Glomerular endothelial cell (primary cell): ENCODE data around the gene HECTD1. TPM values are rescaled to one million over a fixed set of nuclear protein-coding genes. Genes with fewer than 3 reads are reported as not detected.
"Not testable (repeated sequence)": the region's sequence is repeated elsewhere in the genome, so short reads cannot be mapped to it uniquely, and the experiment has no call there.

Experiments used
- DNase-seq: peaks from one replicate; pipeline ENCODE4 v3.0.0-alpha.2; 2011; ENCODE audit warnings: low read depth, low spot score; ENCODE audit errors: extremely low read depth
- total RNA-seq: library from RNA; depleted of rRNA; stranded (reverse); fragments of >200 nt; gene quantifications from 2 replicates; pipeline ENCODE4 v1.2.3, GENCODE V29; 2015

HECTD1 gene
- total RNA-seq, 1 donor from 2014 or later = 122 TPM

- no peak for DNase-seq
Observed at GRCh38 chr14:31229009-31229408, 21.4 kb upstream of the HECTD1 start.

- DNase-seq = no peak
Observed at GRCh38 chr14:31228533-31228932, 20.9 kb upstream of the HECTD1 start.

GRCh38 chr14:31224808-31225207 is 17.2 kb upstream of the HECTD1 start:
- DNase-seq = no peak

GRCh38 chr14:31223331-31223730 is 15.7 kb upstream of the HECTD1 start:
- DNase-seq = no peak

GRCh38 chr14:31222834-31223233 is 15.2 kb upstream of the HECTD1 start:
- no peak for DNase-seq

- DNase-seq = no peak
Observed at GRCh38 chr14:31221266-31221665, 13.7 kb upstream of the HECTD1 start.

- no peak for DNase-seq
Observed at GRCh38 chr14:31219169-31219568, 11.6 kb upstream of the HECTD1 start.

GRCh38 chr14:31216359-31216758 is 8.8 kb upstream of the HECTD1 start:
- DNase-seq = no peak

GRCh38 chr14:31212893-31213292 is 5.3 kb upstream of the HECTD1 start:
- DNase-seq = no peak

- no peak for DNase-seq
Observed at GRCh38 chr14:31209605-31210004, 2.0 kb upstream of the HECTD1 start.

- no peak for DNase-seq
Observed at GRCh38 chr14:31208546-31209424, 1.2 kb upstream of the HECTD1 start.

- no peak for DNase-seq
Observed at GRCh38 chr14:31207287-31207754, 272 bp downstream of the HECTD1 start.

GRCh38 chr14:31206536-31207286 is 882 bp downstream of the HECTD1 start:
- DNase-seq = no peak

- no peak for DNase-seq
Observed at GRCh38 chr14:31205681-31206535, 1.7 kb downstream of the HECTD1 start.

- DNase-seq = no peak
Observed at GRCh38 chr14:31204593-31205534, 2.7 kb downstream of the HECTD1 start.

GRCh38 chr14:31203899-31204592 is 3.5 kb downstream of the HECTD1 start:
- DNase-seq = not testable (repeated sequence)

GRCh38 chr14:31203414-31203742 is 4.2 kb downstream of the HECTD1 start:
- DNase-seq = no peak

GRCh38 chr14:31201111-31201510 is 6.5 kb downstream of the HECTD1 start:
- DNase-seq = no peak

- DNase-seq = no peak
Observed at GRCh38 chr14:31200702-31200990, 6.9 kb downstream of the HECTD1 start.

GRCh38 chr14:31197671-31198070 is 9.9 kb downstream of the HECTD1 start:
- DNase-seq = no peak
